HG03521 (cell line): ENCODE measurements around the gene PHACTR1.

Experiments used
- ATAC-seq: cut with Tn5 transposase; IDR thresholded peaks from one replicate; pipeline ENCODE4 v1.9.1; 2021; ENCODE audit warnings: mild to moderate bottlenecking, moderate library complexity; ENCODE audit not compliant: unreplicated experiment

PHACTR1 gene

DNA sequence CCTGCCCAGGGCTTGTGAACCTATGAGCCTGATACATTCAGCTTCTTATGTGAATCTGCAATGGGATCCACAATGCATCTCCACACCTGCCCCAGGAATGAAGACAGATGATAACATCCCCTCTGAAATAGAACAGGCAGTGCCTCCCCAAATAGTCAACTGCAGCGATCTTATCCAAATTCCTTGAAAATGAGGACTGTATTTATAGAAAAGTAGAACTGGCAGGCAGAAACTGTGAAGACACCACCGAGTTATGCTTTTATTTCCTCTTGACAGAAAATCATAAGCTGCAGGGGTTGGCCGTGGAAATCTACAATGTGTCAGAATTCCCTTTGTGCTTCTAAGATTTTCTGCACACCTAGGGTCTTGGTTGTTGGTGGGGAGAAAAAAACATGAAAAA, 341.5 kb downstream of the PHACTR1 start:
- no peak for ATAC-seq

- ATAC-seq = no peak
These were observed 342.5 kb downstream of the PHACTR1 start for GRCh38 chr6:13059026-13059425.

DNA sequence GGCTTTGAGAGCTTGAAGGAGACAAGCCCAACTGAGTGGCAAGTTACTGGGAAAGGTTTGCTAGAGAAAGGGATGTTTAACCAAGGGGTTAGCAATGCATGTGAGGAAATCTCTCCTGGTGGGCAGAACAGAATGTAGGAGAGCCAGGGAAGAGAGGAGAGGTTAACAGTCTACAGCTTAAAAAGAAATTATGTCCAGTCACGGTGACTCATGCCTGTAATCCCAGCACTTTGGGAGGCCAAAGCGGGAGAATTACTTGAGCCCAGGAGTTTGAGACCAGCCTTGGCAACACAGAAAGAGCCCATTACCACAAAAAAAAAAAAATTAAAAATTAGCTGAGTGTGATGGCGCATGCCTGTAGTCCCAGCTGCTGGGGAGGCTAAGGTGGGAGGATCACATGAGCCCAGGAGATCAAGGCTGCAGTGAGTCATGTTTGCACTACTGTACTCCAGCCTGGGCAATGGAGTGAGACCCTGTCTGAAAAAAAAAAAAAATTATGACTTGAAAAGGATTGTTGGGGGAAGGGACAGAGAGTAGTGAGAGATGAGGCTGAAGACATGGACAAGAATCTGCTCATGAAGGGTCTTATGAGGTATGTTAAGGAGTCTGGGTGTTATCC, 346.8 kb downstream of the PHACTR1 start:
- ATAC-seq = no peak

DNA sequence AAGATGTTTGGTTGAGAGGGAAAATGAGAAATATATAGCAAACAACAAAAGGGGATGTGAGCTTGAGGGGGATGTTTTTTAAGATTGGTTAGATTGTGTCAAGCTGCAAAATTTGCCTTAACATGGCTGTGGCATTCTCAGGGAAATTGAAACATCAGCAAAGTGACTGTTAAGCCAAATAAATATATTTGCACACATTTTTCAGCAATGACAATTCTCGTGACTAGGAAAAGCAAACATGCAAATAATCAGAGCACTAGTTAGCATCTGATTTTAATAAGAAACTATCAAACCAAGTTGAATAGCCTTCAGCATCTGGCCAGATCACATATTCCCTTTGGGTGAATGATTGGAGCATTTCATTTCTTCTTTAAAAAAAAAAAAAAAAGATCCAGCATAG, 349.0 kb downstream of the PHACTR1 start:
- ATAC-seq = no peak

DNA sequence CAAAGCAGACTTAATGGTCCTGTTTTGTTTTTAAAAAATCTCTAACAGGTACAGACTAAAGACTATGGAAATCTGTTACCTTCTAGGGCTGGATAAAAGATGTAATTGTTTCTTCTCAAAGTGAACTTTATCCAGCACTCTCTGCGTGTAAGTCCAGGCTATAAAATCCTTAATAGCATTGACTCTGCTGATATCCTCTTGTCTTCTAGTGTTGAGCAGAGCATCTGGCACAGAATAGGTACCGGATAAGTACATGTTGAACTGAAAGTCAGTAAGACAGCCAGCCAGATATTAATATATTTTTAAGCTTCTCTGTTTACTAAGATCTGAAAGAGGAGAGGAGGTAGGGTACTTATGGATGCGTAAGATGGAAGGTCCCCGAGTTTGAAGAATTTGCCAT, 349.5 kb downstream of the PHACTR1 start:
- ATAC-seq = no peak

GRCh38 chr6:13066820-13067219, 350.3 kb downstream of the PHACTR1 start:
- ATAC-seq = no peak

- ATAC-seq = no peak
These were observed 352.1 kb downstream of the PHACTR1 start for GRCh38 chr6:13068586-13069210.

GRCh38 chr6:13071550-13072345, 355.2 kb downstream of the PHACTR1 start:
- no peak for ATAC-seq

GRCh38 chr6:13072686-13073347, 356.2 kb downstream of the PHACTR1 start:
- ATAC-seq = no peak

DNA sequence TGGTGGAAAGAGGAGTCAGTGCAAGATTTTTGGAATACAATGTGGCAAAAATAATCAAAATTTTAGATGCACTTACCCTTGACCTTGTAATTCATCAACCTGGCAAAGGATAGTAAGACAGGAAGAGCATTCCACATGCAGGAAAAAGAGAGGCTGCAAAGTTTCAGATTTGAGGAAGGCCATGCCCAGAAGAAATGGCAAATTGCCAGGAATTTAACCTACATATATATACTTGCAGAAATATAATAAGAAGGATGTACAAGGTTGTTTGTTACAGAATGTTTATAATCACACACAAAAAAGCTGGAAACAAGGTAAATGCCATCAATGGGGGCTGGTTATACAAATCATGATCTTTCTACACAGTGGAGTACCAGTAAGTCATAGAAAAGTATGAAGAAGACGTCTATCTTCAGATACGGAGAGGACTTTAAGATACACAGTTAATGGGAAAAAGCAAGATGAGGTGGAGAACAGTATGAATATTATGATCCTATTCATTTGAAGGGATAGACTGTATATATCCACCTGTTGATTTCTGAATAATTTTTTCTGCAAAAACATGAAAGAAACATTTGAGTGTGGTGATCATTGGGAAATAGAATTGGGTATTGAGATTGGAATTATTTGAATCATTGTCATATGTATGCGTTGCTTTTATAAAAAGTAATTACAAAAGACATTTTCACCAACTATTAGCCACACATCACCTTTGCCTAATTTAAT, 358.0 kb downstream of the PHACTR1 start:
- ATAC-seq = no peak

DNA sequence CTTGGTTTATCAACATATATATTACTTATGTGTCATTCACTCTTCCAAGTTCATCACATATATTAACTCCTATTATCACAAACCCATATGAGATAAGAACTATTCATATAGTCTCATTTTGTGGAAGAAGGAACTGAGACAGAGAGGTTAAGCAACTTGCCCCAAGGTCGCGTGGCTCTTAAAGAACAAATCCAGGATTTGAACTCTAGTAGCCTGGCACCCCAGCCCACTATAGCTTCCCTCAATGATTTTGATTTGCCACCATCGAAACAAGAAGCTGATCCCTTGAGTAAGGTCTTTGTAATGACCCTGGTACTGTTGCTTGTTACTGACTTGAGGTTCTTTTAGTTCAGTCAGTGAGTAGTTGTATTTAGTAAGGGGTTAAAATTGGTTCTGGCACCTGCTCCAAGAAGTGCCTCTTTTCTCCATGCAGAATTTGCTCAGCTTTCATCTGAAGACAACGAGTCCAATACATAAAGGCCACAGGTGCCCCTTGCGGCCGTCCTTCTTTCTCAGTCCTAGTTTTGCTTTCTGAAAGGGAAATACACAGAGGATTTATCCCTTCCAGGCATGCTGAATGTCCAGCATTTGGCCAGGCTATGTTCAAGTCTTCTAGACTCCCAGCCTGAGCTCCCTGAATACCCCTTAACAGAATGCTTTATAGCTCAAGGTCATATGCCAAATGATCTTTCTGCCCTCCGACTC, 358.7 kb downstream of the PHACTR1 start:
- no peak for ATAC-seq

- ATAC-seq = no peak
These were observed 360.0 kb downstream of the PHACTR1 start for GRCh38 chr6:13076575-13076974.

GRCh38 chr6:13077117-13077516, 360.6 kb downstream of the PHACTR1 start:
- ATAC-seq = no peak

DNA sequence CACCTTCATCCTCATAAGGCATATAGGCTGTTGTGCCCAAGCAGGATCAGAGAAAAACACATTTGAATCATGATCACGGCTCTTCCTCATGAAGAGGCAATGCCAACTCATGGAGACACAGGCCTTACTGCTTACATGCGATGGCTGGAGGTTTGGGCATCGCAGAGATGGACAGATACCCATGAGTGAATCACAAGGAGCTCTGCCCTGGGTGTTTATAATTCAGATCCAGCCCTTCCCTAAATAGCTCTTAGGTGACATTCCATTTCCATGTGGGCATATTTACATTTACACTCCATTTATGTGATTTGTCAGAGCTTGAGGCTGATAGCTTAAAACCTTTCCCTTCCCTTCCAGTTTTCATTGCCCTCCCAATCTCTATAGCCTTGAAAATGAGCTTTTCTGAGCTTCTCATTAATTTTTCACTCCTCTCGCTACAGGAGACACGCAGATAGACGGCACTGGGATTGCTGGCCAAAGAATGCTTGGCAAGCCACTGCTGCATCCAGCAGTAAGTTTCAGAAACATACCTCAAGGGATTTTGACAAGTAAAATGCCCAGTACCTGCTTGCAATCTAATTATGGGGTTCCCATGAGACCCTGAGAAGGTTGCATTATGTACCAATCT, 362.6 kb downstream of the PHACTR1 start:
- no peak for ATAC-seq

GRCh38 chr6:13080462-13081188, 364.1 kb downstream of the PHACTR1 start:
- no peak for ATAC-seq

DNA sequence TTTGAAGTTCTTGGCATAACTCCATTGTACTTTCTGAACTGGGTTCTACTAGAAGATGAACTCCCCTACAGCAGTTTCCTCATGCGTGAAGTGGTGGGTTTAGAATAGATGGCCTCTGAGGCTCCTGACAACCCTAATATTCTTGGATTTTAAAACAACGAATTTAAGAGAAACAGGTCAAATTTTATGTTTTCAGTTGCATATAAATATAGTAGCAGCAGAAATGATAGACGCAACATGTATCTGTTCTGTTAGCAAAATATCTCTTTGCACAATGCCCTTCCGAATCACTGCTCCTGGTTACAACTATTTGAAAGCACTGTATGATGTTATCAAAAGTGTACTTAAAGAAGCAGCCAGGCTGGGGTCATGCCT, 364.6 kb downstream of the PHACTR1 start:
- ATAC-seq = no peak

GRCh38 chr6:13089296-13089994, 372.9 kb downstream of the PHACTR1 start:
- ATAC-seq = no peak

- no peak for ATAC-seq
These were observed 374.6 kb downstream of the PHACTR1 start for GRCh38 chr6:13091192-13091591.
